LNCaP clone FGC (cell line): Measurements from ENCODE around the gene SLC46A2.

Experiments
- DNase-seq: peaks from one replicate; pipeline ENCODE4 v3.0.0-alpha.2; 2011; ENCODE audit warnings: low read depth
- H3K4me3 ChIP-seq: 2 replicates; pipeline ENCODE4 v1.5.1; 2011; ENCODE audit warnings: mild to moderate bottlenecking, low read depth, low read length, control low read depth
- TF ChIP-seq, protein P1 (sequence below): IDR thresholded peaks from 2 replicates; pipeline ENCODE4 v1.5.1; 2012; ENCODE audit warnings: mild to moderate bottlenecking; ENCODE audit not compliant: control insufficient read depth, insufficient read depth; ENCODE audit errors: extremely low read depth

The SLC46A2 gene

DNA sequence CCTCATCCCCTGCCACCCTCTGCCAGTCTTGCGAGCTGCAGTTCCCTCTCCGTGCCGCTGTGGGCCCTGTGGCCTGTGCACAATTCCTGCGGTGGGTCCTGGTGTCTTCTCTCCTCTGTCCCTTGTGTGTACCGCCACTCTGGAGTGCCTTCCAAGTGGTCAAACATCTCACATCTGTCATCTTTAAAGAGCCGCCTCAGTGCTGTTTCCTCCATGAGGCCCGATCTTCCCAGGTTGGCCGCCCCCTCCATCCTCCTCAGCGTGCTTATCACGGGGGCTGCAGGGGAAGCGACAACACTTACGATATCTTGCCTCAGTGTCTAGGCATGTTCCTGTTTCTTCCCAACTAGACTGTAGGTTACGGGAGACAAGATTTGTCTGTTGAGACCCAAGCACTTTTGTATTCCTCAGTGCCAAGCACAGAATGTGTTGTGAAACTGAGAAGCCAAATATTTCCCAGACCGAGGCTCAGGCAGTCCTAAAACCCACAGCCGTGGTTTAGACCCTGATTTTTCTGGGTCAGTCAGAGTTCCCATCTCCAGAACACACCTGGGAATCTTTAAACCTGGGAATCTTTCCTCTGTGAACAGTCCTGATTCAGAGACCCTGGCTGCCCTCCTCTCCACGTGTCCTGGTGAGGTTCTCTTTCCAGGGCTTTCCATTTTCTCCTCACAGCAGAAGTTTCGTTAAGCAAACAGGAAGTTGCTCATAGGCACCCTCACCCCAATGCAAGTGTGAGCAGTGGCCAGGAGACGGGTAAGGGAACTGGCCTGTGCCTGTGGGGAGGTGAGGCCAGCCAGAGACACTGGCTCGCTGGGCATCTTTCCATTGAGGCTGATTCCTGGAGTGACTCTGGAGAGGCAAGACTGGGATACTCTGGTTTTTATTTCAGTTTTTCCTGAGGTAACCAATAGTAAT is 28.8 kb downstream of the SLC46A2 start:
- H3K4me3 ChIP-seq, result no peak overlapping the region
- TF ChIP-seq, protein P1, sequence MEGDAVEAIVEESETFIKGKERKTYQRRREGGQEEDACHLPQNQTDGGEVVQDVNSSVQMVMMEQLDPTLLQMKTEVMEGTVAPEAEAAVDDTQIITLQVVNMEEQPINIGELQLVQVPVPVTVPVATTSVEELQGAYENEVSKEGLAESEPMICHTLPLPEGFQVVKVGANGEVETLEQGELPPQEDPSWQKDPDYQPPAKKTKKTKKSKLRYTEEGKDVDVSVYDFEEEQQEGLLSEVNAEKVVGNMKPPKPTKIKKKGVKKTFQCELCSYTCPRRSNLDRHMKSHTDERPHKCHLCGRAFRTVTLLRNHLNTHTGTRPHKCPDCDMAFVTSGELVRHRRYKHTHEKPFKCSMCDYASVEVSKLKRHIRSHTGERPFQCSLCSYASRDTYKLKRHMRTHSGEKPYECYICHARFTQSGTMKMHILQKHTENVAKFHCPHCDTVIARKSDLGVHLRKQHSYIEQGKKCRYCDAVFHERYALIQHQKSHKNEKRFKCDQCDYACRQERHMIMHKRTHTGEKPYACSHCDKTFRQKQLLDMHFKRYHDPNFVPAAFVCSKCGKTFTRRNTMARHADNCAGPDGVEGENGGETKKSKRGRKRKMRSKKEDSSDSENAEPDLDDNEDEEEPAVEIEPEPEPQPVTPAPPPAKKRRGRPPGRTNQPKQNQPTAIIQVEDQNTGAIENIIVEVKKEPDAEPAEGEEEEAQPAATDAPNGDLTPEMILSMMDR, result no peak
- DNase-seq, result no peak

DNA sequence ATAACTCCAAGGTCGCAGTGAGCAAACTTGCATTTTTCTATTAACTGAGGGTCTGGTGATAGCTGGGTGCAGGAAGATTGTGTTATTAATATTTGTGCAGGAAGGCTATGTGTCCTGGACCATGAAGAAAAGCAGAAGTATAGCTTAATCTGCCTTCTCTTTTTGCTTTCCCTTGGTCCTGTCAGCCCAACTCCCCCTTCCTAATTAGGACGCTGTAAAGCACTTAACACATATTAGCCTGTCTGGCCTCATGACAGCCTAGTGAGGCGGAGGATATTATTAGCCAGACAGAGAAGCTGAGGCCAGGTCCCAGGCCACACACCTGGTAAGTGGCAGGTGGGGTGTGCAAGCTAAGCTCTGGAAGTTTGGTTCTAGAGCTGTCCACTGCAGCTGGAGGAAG is 29.5 kb downstream of the SLC46A2 start:
- DNase-seq, result no peak

DNA sequence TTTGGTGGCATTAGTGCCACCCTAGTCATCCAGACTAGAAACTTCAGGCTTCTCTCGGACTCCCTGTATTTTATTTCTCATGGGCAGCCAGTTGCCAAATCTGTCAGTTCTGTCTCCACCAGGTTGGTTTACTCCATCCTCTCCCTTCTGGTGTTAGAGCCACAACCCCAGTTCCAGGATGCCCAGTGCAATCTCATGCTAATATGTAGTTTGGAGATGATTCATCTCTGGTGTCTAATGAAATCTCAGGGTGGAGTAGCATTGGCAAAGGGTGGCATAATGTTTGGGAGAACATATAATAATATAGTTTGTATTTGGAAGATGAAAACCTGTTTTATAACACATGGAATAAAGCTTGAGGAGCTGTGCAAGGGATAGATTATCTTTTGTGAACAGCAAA is 30.2 kb downstream of the SLC46A2 start:
- DNase-seq, result no peak
- H3K4me3 ChIP-seq, result no peak overlapping the region
- TF ChIP-seq, protein P1, result no peak

More for the DNA sequence above, 29.5 kb downstream of the SLC46A2 start:
- TF ChIP-seq, protein P1, result no peak
- H3K4me3 ChIP-seq, result no peak overlapping the region

DNA sequence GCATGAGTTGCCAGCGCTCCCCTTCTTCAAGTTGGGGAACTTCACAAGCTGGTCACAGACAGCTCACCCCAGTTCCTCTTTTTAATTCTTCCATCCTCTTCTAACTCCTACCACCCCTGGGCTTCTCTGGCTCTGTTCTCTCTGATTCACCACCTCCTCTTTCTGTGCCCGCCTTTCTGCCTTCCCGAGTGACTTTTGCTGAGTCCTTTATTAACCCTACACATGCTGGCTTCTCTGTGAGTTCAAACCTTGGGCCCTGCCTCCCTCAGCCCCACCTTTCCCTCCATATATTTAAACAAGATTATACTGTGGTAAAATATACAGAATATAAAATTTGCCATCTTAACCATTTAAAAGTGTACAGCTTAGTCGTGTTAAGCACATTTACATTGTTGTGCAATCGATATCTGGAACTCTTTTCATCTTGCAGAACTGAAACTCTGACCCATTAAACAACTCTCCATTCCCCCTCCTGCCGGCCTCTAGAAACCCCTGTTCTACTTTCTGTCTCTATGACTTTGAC is 32.0 kb downstream of the SLC46A2 start:
- H3K4me3 ChIP-seq, result no peak overlapping the region
- no peak for DNase-seq
- TF ChIP-seq, protein P1, result no peak

DNA sequence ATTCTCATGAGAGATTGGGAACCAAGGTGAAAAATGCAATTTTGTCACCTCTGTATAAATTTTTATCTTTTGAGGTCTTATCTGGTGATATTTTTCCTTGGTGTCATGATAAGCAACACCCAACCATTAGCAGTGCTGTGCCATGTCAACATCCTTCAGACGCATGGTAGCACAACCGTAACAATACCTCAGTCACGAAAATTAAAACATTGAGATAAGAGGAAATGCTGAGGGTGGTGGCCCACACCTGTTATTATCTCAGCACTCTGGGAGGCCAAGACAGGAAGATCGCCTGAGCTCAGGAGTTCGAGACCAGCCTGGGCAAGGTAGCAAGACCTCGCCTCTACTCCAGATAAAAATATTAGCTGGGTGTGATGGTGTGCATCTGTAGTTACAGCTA is 32.7 kb downstream of the SLC46A2 start:
- H3K4me3 ChIP-seq, result no peak overlapping the region
- TF ChIP-seq, protein P1, result no peak
- DNase-seq, result no peak

DNA sequence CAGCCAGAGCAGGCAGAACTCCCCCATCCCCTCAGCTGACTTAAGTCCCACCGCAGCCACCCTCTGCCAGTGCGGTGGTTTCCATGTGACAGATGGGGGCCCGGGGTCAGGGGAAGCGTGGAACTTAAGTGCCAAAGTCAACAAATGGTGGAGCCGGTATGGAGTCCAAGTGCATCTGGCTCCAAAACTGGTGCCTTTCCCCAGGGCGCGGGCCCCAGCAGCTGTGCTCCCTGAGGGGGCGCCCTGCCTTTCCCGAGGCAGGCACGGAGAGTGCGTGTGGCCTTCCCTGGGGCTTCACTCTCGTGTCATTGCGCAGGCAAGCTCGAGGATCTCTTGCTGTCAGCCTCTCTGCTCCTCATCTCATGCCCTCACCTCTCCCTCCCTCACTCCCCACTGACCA is 33.8 kb downstream of the SLC46A2 start:
- no peak for DNase-seq
- TF ChIP-seq, protein P1, result no peak
- no peak overlapping the region for H3K4me3 ChIP-seq
